H1 (cell line): ENCODE data around the gene CROCC. TPM values are rescaled to one million over a fixed set of nuclear protein-coding genes. Genes with fewer than 3 reads are reported as not detected.
"Not testable (repeated sequence)": the region's sequence is repeated elsewhere in the genome, so short reads cannot be mapped to it uniquely, and the experiment has no call there.

Experiments used
- CTCF ChIA-PET: fragments of 300-600 bp; sonication (Branson Sonifier 250); formaldehyde crosslinking; loops from one replicate; lab custom pipeline; 2021; ENCODE audit not compliant: partially characterized antibody; lab: Charles Lee
- POLR2A ChIA-PET: fragments of 300-600 bp; sonication (Branson Sonifier 250); formaldehyde crosslinking; loops from one replicate; lab custom pipeline; 2021; ENCODE audit warnings: inconsistent platforms; ENCODE audit not compliant: partially characterized antibody; lab: Charles Lee
- DNase-seq, 2 experiments: peaks; one replicate each; pipeline versions ENCODE4 v3.0.0 to v3.0.0-alpha.2; 2010 to 2022; ENCODE audit warnings: low spot score in 2 of 2, low read depth in 1 of 2, mixed read lengths in 1 of 2
- FAIRE-seq: peaks from 2 replicates; lab custom pipeline; 2011; peaks lifted over from hg19 to GRCh38; lab: Jason Lieb, UNC
- H2AFZ ChIP-seq: 2 replicates; pipeline ENCODE4 v1.8.1; 2012; ENCODE audit warnings: low read length, inconsistent platforms
- H2AK5ac ChIP-seq: 2 replicates; pipeline ENCODE4 v1.6.1; 2013; ENCODE audit warnings: low read depth, low read length
- H2BK120ac ChIP-seq: replicated peaks from 2 replicates; pipeline ENCODE3; 2013; ENCODE audit warnings: low read depth, low read length, inconsistent platforms
- H2BK12ac ChIP-seq: 2 replicates; pipeline ENCODE4 v1.6.1; 2013; ENCODE audit warnings: low read depth, low read length
- H2BK15ac ChIP-seq: 2 replicates; pipeline ENCODE4 v1.6.1; 2013; ENCODE audit warnings: low read length
- H2BK20ac ChIP-seq: 2 replicates; pipeline ENCODE4 v1.6.1; 2013; ENCODE audit warnings: low read length
- H2BK5ac ChIP-seq: 2 replicates; pipeline ENCODE4 v1.6.1; 2013; ENCODE audit warnings: low read depth, low read length
- H3K14ac ChIP-seq: 2 replicates; pipeline ENCODE4 v1.6.1; 2013; ENCODE audit warnings: inconsistent platforms; ENCODE audit not compliant: insufficient read length
- H3K18ac ChIP-seq: 2 replicates; pipeline ENCODE4 v1.6.1; 2013; ENCODE audit warnings: low read length; ENCODE audit errors: extremely low read depth
- H3K23ac ChIP-seq: 2 replicates; pipeline ENCODE4 v1.6.1; 2013; ENCODE audit warnings: inconsistent platforms; ENCODE audit not compliant: insufficient read length
- H3K23me2 ChIP-seq: 2 replicates; pipeline ENCODE4 v1.6.1; 2013; ENCODE audit warnings: low read depth, low read length
- H3K27ac ChIP-seq: 2 replicates; pipeline ENCODE4 v1.6.1; 2011; ENCODE audit warnings: low read depth, low read length, inconsistent platforms
- H3K27me3 ChIP-seq, 4 experiments: replicated peaks in 1 of 4; 1 replicate in 1 of 4; 2 replicates in 3 of 4; pipeline versions ENCODE4 v1.6.1 to v1.8.1; 2011 to 2013; ENCODE audit warnings: low read length in 3 of 4, mild to moderate bottlenecking in 3 of 4, inconsistent platforms in 2 of 4, mixed read lengths in 2 of 4, moderate library complexity in 1 of 4; ENCODE audit not compliant: control insufficient read depth in 3 of 4, insufficient read depth in 3 of 4; ENCODE audit errors: extremely low read depth in 1 of 4
- H3K36me3 ChIP-seq, 4 experiments: 2 replicates each; pipeline versions ENCODE4 v1.6.1 to v1.8.1; 2011 to 2013; ENCODE audit warnings: mild to moderate bottlenecking in 4 of 4, low read length in 3 of 4, moderate library complexity in 2 of 4, control low read depth in 1 of 4, inconsistent platforms in 1 of 4; ENCODE audit not compliant: insufficient read depth in 4 of 4, control insufficient read depth in 2 of 4
- H3K4ac ChIP-seq: replicated peaks from 2 replicates; pipeline ENCODE3; 2013; ENCODE audit warnings: low read length, low read depth, mixed read lengths, inconsistent platforms; ENCODE audit not compliant: insufficient read length
- H3K4me1 ChIP-seq, 4 experiments: replicated peaks in 1 of 4; 1 replicate in 1 of 4; 2 replicates in 3 of 4; pipeline versions ENCODE4 v1.6.1 to v1.8.1; 2011 to 2013; ENCODE audit warnings: low read length in 3 of 4, inconsistent platforms in 2 of 4, mixed read lengths in 1 of 4; ENCODE audit not compliant: insufficient read depth in 4 of 4, control insufficient read depth in 3 of 4
- H3K4me2 ChIP-seq, 2 experiments: 2 replicates each; pipeline versions ENCODE4 v1.6.1 to v1.8.1; 2011 to 2013; ENCODE audit warnings: low read depth in 2 of 2, low read length in 2 of 2, control low read depth in 1 of 2, inconsistent platforms in 1 of 2, mild to moderate bottlenecking in 1 of 2; ENCODE audit not compliant: insufficient read depth in 1 of 2
- H3K4me3 ChIP-seq, 4 experiments: fragments of 200-600, 300-600 bp in 1 of 4; sonication (generic), shearing (Covaris generic), sonication (Bioruptor Twin) in 1 of 4; 2 replicates each; pipeline versions ENCODE4 v1.5.1 to v1.8.1; 2011 to 2016; ENCODE audit warnings: low read length in 4 of 4, low read depth in 3 of 4, control low read depth in 2 of 4, inconsistent platforms in 2 of 4, mild to moderate bottlenecking in 2 of 4, mixed read lengths in 1 of 4, moderate library complexity in 1 of 4; ENCODE audit not compliant: insufficient read depth in 2 of 4; ENCODE audit errors: extremely low read depth in 1 of 4
- H3K56ac ChIP-seq: replicated peaks from 2 replicates; pipeline ENCODE3; 2013; ENCODE audit warnings: low read depth, mild to moderate bottlenecking, mixed read lengths, low read length, inconsistent platforms; ENCODE audit not compliant: insufficient read length
- H3K79me1 ChIP-seq: 2 replicates; pipeline ENCODE4 v1.6.1; 2013; ENCODE audit warnings: low read depth, low read length, control low read depth
- H3K79me2 ChIP-seq, 2 experiments: 2 replicates each; pipeline versions ENCODE4 v1.6.1 to v1.8.1; 2012 to 2013; ENCODE audit warnings: low read length in 2 of 2, mild to moderate bottlenecking in 2 of 2, inconsistent platforms in 1 of 2; ENCODE audit not compliant: insufficient read depth in 2 of 2, control insufficient read depth in 1 of 2
- H3K9ac ChIP-seq, 4 experiments: replicated peaks in 1 of 4; 1 replicate in 1 of 4; 2 replicates in 3 of 4; pipeline versions ENCODE4 v1.6.1 to v1.8.1; 2011 to 2013; ENCODE audit warnings: low read depth in 3 of 4, low read length in 3 of 4, control low read depth in 2 of 4, mild to moderate bottlenecking in 2 of 4, moderate library complexity in 2 of 4, inconsistent platforms in 1 of 4; ENCODE audit errors: extremely low read depth in 1 of 4
- H3K9me3 ChIP-seq, 2 experiments: 2 replicates each; pipeline versions ENCODE4 v1.6.1 to v1.8.1; 2012 to 2013; ENCODE audit warnings: mild to moderate bottlenecking in 2 of 2, moderate library complexity in 2 of 2, control low read depth in 1 of 2, inconsistent platforms in 1 of 2, low read depth in 1 of 2, low read length in 1 of 2, mixed read lengths in 1 of 2; ENCODE audit not compliant: insufficient read depth in 2 of 2
- H4K20me1 ChIP-seq, 2 experiments: replicated peaks in 1 of 2; 2 replicates each; pipeline versions ENCODE3 to v1.8.1; 2011 to 2013; ENCODE audit warnings: inconsistent platforms in 2 of 2, low read length in 2 of 2, mild to moderate bottlenecking in 1 of 2; ENCODE audit not compliant: insufficient read depth in 2 of 2, control insufficient read depth in 1 of 2
- H4K5ac ChIP-seq: 2 replicates; pipeline ENCODE4 v1.6.1; 2013; ENCODE audit warnings: low read length, low read depth, mixed read lengths, inconsistent platforms; ENCODE audit not compliant: insufficient read length
- H4K8ac ChIP-seq: 2 replicates; pipeline ENCODE4 v1.8.0; 2013; ENCODE audit warnings: mild to moderate bottlenecking, moderate library complexity, low read length, inconsistent platforms; ENCODE audit not compliant: insufficient read depth; ENCODE audit errors: extremely low read depth
- H4K91ac ChIP-seq: replicated peaks from 2 replicates; pipeline ENCODE3; 2013; ENCODE audit warnings: low read length, mixed read lengths, inconsistent platforms; ENCODE audit not compliant: insufficient read length
- WGBS, 2 experiments: shearing (Covaris generic) in 1 of 2; methylation state at CpG; one replicate each; pipeline versions ENCODE4 v1.1.6 to v1.1.7; 2013 to 2015; ENCODE audit warnings: low lambda C conversion rate in 2 of 2, mixed read lengths in 2 of 2, inconsistent platforms in 1 of 2, low coverage in 1 of 2, missing lambda C conversion rate in 1 of 2; ENCODE audit not compliant: insufficient replicate concordance in 2 of 2, insufficient coverage in 1 of 2, insufficient read length in 1 of 2; ENCODE audit errors: extremely low coverage in 1 of 2, missing lambda C conversion rate in 1 of 2; 5-methylcytosine and 5-hydroxymethylcytosine counted together
- polyA plus RNA-seq, 7 experiments: library from polyadenylated mRNA; depleted of rRNA in 3 of 7; stranded (reverse) in 5 of 7; unstranded in 2 of 7; fragments of >200 nt in 5 of 7; fragments of 200-250 nt in 2 of 7; gene quantifications; 1 replicate in 5 of 7; 2 replicates in 1 of 7; 4 replicates in 1 of 7; pipeline versions ENCODE4 v1.2.1 to v1.2.3, GENCODE V29; 2011 to 2013; ENCODE audit warnings: missing spikeins in 2 of 7, mixed read lengths in 2 of 7
- total RNA-seq: library from RNA; stranded (reverse); fragmentation: NEBNext Ultra II Directional; extraction: Animal tissue kit (Norgen Biotek cat#: 25700); gene quantifications from 2 replicates; pipeline ENCODE4 v1.2.1, GENCODE V29; 2021

The CROCC gene
- total and polyA plus RNA-seq, 2 of the 8 experiments (the other 6 are each of a cell fraction or from before 2014, with no cell fraction given) = 12.1 to 39.5 TPM

DNA sequence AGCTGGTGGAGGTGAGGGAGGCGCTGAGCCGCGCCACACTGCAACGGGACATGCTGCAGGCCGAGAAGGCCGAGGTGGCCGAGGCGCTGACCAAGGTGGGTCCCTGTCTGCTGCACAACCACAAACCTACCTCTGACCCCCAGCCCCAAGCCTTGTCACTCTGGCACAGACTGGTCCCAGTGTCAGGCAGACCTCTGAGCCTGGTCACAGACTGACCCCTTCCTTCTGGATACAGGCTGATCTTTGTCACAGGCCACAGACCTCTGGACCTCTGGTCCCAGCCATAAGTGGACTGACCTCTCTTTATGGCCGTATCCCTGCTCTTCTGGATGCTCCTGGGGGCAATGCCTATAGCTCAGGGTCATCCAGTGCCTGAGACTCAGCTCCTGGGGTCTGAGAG, 23.8 kb downstream of the CROCC start:
- POLR2A ChIA-PET = interaction anchor here (1.2 kb wide), 1 partner anchor 25 kb away, joined by 3 read pairs; no protein-coding TSS in a partner anchor
- H3K79me2 ChIP-seq, H3K79me1 ChIP-seq, H3K4ac ChIP-seq, H3K9ac ChIP-seq, H2BK15ac ChIP-seq, H2BK20ac ChIP-seq, H3K4me1 ChIP-seq, H3K4me2 ChIP-seq, H2AK5ac ChIP-seq, H4K8ac ChIP-seq, H3K23me2 ChIP-seq, DNase-seq, H3K4me3 ChIP-seq, H3K27ac ChIP-seq, H2BK5ac ChIP-seq, H4K91ac ChIP-seq, FAIRE-seq, H2AFZ ChIP-seq, H3K27me3 ChIP-seq, H4K20me1 ChIP-seq, H3K14ac ChIP-seq, H3K56ac ChIP-seq, H2BK120ac ChIP-seq, H3K18ac ChIP-seq, H4K5ac ChIP-seq, H3K9me3 ChIP-seq, H2BK12ac ChIP-seq, H3K23ac ChIP-seq: not testable (repeated sequence)
- WGBS, 2 experiments = 95% methylated on average over 2 of the region's 9 CpGs; no CpG with 5 or more reads in 1 of the 2 experiments
- CTCF ChIA-PET = interaction anchor here (1.2 to 8.9 kb wide), 7 partner anchors 9 to 325 kb away, joined by 3 to 155 read pairs (median 6); partner anchors contain the start of gene CROCC
- peaks cover 2 to 27% (median 13%) of the 10 kb centered on the region in 4 experiments; a peak in 6 of 8 replicates for H3K36me3 ChIP-seq

DNA sequence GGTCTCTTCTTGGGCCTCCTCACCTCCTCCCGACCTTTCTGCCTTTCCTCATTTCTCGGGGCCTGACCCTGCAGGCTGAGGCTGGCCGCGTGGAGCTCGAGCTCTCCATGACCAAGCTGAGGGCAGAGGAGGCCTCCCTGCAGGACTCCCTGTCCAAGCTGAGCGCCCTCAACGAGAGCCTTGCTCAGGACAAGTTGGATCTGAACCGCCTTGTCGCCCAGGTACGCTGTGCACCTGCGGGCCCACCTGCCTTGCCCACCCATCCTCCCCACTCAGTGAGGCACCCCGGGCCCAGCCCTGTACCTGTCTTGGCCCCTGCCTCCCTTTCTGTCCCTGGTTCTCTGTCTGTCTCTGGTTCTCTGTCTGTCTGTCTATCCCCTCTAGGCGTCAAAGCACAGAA, 24.5 kb downstream of the CROCC start:
- not testable (repeated sequence) for DNase-seq, H3K23me2 ChIP-seq, H3K9ac ChIP-seq, H3K27ac ChIP-seq, H2BK20ac ChIP-seq, H3K18ac ChIP-seq, H2BK12ac ChIP-seq, H3K23ac ChIP-seq, H3K9me3 ChIP-seq, H3K4ac ChIP-seq, H4K5ac ChIP-seq, H4K8ac ChIP-seq, H3K14ac ChIP-seq, H3K4me3 ChIP-seq, H4K91ac ChIP-seq, H3K4me1 ChIP-seq, H3K56ac ChIP-seq, H3K4me2 ChIP-seq, H2BK5ac ChIP-seq, FAIRE-seq, H2AK5ac ChIP-seq, H2BK15ac ChIP-seq, H3K79me1 ChIP-seq, H3K79me2 ChIP-seq, H2AFZ ChIP-seq, H2BK120ac ChIP-seq, H3K27me3 ChIP-seq, H4K20me1 ChIP-seq
- WGBS, 2 experiments = 93% methylated on average over 7 of the region's 13 CpGs; no CpG with 5 or more reads in 1 of the 2 experiments
- H3K36me3 ChIP-seq = peaks cover 2 to 27% (median 13%) of the 10 kb centered on the region in 4 experiments; a peak in 6 of 8 replicates
- ChIA-PET POLR2A (interaction anchor here (1.4 kb wide), 1 partner anchor 46 kb away, joined by 6 read pairs; no protein-coding TSS in a partner anchor), CTCF (interaction anchor here (1.2 to 8.9 kb wide), 10 partner anchors 9 to 326 kb away, joined by 3 to 155 read pairs (median 5); partner anchors contain the start of gene CROCC)
